ENCODE measurements around the gene CAVIN3. TPM values are rescaled to one million over a fixed set of nuclear protein-coding genes. Genes with fewer than 3 reads are reported as not detected.

The CAVIN3 gene, protein sequence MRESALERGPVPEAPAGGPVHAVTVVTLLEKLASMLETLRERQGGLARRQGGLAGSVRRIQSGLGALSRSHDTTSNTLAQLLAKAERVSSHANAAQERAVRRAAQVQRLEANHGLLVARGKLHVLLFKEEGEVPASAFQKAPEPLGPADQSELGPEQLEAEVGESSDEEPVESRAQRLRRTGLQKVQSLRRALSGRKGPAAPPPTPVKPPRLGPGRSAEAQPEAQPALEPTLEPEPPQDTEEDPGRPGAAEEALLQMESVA
- 145 TPM for total RNA-seq

DNA sequence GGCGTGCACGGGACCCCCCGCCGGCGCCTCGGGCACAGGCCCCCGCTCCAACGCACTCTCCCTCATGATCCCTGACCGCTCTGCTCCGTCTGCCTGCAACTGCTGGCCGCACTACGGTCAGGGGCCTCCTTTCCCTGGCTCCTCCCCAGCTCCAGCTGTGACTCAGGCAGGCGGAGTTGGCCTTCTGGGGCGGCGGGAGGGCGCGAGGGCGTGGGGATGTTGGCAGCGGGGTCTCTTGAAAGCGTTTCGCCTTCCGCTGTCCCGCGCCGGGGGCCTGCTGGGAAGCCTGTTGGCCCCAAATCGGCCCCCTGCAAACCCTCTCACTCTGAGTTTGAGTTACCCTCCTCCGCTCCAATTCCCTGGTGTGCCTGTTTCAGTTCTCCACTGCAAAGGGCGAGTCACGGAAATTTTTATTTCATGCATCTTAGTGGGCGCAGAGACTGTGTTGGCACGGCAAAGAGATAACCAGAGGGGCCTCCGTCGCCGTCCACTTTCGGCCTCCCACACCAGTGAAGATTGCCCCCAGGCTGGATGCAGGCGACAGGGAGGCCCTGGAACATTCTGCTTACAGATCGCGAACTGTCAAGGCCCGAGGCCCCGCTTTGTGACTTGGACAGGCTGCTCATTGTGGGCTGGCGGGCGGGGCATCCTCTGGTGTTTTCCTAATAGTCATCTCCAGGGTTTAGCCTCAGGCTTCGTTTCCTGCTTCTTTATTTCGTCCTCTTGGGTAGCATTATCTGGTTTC lies at the start of gene CAVIN3:
TSS of gene CAVIN3 (minus strand) at position 91 of the 745 bp plus-strand sequence. CDS start at position 66, 25 bp downstream.
- DNase-seq (ENCODE audit: low spot score) = peak; percentile 94
- peak; percentile 84 for ATAC-seq
- intact Hi-C loops (cut with DNase I) = no loop called here

DNA sequence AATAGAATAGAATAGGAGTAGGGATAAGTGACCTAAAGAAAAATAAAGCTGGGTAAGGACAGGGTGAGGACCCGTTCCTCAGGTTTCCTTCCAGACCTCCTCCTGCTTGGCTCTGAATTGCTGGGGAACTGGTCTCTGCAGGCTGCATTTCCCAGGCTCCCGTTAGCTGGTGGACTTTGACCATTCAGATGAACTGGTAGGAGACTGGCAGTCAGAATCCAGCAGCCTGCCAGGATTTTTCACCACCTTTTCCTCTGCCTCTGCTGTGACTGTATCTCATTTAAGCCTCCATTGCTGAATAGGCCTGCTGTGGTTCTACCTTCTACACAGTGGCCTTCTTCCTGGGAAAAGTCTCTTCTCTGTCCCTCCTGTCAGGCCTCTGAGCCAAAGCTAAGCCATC lies 45.4 kb upstream of the CAVIN3 start:
- intact Hi-C loops (cut with DNase I) = loop anchor here (10.0 kb wide), 1 partner anchor 111 kb away; the partner anchor contains the start of gene CCKBR
- DNase-seq (ENCODE audit: low spot score) (no peak), ATAC-seq (no peak)

DNA sequence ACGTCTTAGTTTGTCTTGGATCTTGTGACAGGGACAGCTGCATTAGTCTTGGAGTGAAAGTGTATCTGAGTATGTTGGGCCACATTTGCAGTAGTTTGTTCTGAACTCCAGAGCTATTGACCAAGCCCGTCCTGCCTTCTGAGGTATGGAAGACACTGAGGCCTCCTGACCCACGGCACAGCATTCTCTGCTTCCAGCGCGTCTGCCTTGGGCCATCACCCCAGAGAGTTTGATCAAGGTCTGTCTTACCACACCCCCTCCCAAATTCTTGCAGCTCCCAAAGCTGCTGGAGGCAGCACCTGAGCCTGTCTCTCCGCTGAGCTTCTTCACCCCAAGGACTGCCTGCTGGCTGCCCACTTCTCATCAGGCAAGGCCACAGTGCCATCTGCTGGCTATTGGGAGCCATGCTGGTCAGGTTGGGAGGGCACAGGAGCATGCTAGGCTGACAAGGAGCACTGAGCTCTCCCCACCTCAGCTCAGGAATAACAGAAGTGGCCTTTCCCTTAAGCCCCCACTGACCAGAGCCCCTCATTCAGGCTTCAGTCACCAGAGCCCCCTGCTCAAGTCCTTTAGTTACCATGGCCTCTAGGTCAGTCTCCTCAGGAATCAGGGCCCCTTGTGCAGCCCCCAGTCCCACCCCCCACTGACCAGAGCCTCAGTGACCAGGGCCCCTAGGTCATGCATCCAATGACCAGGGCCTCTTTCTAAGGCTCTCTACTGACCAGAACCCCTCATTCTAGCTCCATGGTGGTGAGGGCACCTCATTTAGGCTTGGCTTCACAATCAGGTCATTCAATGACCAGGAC lies 42.8 kb upstream of the CAVIN3 start:
- peak; percentile 97 for ATAC-seq
- intact Hi-C loops (cut with DNase I) = loop anchor here (5.0 to 10.0 kb wide), 2 partner anchors 108 to 1016 kb away; partner anchors contain the start of gene CCKBR
- DNase-seq (ENCODE audit: low spot score) = peak; percentile 88

- ATAC-seq = peak; percentile 11
- no peak for DNase-seq (ENCODE audit: low spot score)
- intact Hi-C loops (cut with DNase I) = loop anchor here (5.0 to 10.0 kb wide), 2 partner anchors 108 to 1015 kb away; partner anchors contain the start of gene CCKBR
Measured at GRCh38 chr11:6362185-6362872, 42.0 kb upstream of the CAVIN3 start.

GRCh38 chr11:6360183-6360582 lies 39.9 kb upstream of the CAVIN3 start:
- DNase-seq (ENCODE audit: low spot score) (no peak), ATAC-seq (no peak)
- intact Hi-C loops (cut with DNase I) = loop anchor here (5.0 to 10.0 kb wide), 2 partner anchors 105 to 1013 kb away; partner anchors contain the start of gene CCKBR

- ATAC-seq = peak; percentile 62
- peak; percentile 67 for DNase-seq (ENCODE audit: low spot score)
- intact Hi-C loops (cut with DNase I) = no loop called here
Measured at GRCh38 chr11:6357222-6357621, 36.9 kb upstream of the CAVIN3 start.

DNA sequence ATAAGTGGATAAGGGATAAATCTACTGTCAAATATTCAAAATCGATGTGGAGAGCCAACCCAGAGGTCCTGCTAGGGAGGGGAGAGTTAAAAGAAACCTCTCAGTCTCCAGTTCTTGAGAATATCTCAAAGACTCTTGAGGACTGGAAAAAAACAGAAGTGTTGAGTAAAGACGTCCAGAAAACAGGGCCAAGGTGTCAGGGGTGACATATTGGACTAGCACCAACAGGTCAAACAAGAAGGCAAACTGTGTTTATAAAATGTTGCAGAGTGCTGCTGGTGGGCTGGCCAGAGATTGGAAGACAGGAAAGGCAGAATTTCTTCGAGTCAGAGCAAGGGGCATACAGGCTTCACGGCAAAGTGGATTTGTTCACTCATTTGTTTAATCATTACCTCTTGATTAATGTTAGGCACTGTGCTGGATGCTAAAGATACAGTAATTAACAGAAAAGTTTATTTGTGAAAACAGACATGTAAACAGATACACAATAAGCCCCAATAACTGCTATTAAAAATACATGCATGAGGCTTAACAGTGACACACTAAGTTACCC lies 36.3 kb upstream of the CAVIN3 start:
- intact Hi-C loops (cut with DNase I) = no loop called here
- no peak for ATAC-seq
- no peak for DNase-seq (ENCODE audit: low spot score)

DNA sequence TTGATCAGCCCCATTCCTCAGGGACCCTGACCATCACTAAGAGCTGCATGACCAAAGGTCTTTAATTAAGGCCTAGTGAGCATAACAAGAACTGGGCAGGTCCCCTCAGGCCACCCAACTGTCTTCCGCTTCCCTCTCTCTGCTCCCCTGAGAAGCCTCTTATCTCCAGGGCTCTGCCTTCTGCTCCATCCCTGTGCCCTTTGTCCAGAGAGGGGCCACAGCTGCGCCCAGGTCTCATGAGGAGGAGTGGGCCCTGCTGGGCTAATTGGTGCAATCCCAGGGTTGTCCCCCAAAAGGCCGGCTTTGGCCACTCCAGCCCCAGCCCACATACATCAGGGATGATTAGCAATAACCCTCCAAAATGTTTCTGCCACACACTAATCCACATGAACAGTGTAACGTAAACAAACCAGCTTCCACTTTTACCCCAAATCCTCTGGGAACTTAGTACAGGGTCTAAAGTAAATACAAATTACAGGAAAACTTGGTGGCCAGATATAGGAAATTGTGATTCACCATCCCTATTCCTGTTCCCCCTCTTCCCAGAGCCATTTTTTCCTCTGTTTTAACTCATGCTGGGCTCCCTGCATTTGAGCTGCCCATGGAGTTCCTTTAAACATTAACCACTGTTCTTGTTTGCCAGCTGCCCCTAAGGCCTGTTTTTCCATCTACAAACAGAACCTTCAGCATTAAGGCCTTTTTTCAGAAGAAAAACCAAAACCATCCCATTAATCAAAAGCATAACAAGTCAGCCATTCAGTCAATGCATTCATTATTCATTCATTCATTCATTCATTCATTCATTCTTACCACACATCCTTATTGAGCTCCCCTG lies 34.6 kb upstream of the CAVIN3 start:
- ATAC-seq (no peak), DNase-seq (ENCODE audit: low spot score) (no peak)
- intact Hi-C loops (cut with DNase I) = loop anchor here (5.0 kb wide), 1 partner anchor 38 kb away; no protein-coding TSS in a partner anchor

DNA sequence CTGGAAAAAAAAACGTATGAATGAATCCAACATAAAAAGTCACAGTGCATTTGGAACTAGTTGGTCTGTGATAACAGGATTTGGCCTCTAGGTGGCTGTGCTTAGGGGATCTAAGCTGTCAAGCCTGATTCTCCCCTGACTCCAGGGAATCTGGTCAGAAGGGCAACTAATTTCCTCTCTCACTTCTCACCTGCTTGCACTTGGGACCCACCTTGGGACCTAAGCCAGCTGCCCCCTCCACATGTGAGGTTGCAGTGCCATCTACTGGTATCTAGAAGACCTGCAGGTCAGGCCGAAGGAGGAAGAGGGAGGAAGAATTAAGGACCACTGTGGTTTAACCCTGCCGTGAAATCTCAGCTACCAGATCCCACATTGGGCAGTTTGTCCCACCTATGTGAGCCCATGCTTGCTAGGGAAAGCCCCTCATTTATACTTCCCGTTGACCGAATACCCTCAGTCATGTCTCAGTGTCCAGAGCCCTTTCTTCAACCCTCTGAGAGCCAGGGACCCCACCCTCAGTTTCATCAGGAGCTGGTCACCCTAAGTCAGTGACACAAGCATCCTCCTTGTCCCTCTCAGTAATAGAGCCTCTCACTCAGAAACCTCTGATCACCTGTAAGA lies 33.2 kb upstream of the CAVIN3 start:
- ATAC-seq (peak; percentile 77), DNase-seq (ENCODE audit: low spot score) (peak; percentile 70)
- intact Hi-C loops (cut with DNase I) = loop anchor here (5.0 kb wide), 1 partner anchor 36 kb away; no protein-coding TSS in a partner anchor

- DNase-seq (ENCODE audit: low spot score) (no peak), ATAC-seq (no peak)
- intact Hi-C loops (cut with DNase I) = loop anchor here (5.0 kb wide), 1 partner anchor 35 kb away; no protein-coding TSS in a partner anchor
Measured at GRCh38 chr11:6351782-6352382, 31.6 kb upstream of the CAVIN3 start.

GRCh38 chr11:6350486-6350885 lies 30.2 kb upstream of the CAVIN3 start:
- ATAC-seq (no peak), DNase-seq (ENCODE audit: low spot score) (no peak)
- intact Hi-C loops (cut with DNase I) = loop anchor here (5.0 kb wide), 1 partner anchor 33 kb away; no protein-coding TSS in a partner anchor

DNA sequence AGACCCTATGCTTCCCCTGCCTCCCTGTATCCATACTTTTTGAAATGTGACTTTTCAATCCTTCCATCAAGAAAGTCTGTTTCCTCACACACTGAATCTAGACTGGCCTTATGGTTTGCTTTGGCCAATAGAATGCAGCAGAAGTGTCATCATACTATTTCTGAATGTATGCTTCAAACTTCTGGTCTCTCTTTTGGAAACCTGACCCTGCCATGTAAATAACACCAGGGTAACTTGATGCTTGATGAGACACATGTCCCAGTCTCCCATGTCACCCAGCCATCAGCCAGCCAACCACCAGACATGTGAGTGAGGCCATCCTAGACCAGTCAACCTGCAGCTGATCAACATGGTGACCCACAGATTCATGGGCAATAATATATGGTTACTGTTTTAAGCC lies 29.7 kb upstream of the CAVIN3 start:
- intact Hi-C loops (cut with DNase I) = loop anchor here (5.0 kb wide), 1 partner anchor 33 kb away; no protein-coding TSS in a partner anchor
- DNase-seq (ENCODE audit: low spot score) (no peak), ATAC-seq (no peak)

DNA sequence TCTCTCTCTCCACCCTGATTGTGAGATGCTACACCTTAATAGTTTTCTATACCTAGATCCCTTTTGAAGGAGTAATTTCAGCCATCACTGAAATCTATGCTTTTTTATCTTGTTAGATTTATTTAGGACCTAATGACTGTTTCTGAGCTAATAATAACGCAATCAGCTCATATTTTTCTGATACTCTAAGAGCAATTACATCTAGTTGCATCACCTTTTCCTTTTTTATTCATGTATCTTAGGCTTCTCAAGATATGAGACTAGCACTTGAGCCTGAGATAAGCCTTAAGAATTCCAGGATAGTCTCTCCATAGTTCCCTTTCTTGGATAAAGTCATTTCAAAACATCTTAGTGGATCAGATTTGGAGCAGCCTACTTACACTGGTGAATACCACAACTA lies 25.1 kb upstream of the CAVIN3 start:
- intact Hi-C loops (cut with DNase I) = loop anchor here (5.0 kb wide), 1 partner anchor 1278 kb away; the partner anchor contains the start of gene OR52E1
- no peak for ATAC-seq

GRCh38 chr11:6336293-6336692 lies 16.0 kb upstream of the CAVIN3 start:
- intact Hi-C loops (cut with DNase I) = no loop called here
- DNase-seq (ENCODE audit: low spot score) (no peak), ATAC-seq (no peak)

More for the DNA sequence above, 25.1 kb upstream of the CAVIN3 start:
- no peak for DNase-seq (ENCODE audit: low spot score)

- DNase-seq (ENCODE audit: low spot score) = no peak
- ATAC-seq = no peak
- intact Hi-C loops (cut with DNase I) = no loop called here
Measured at GRCh38 chr11:6334806-6335205, 14.5 kb upstream of the CAVIN3 start.

GRCh38 chr11:6333095-6333494 lies 12.8 kb upstream of the CAVIN3 start:
- intact Hi-C loops (cut with DNase I) = no loop called here
- ATAC-seq = no peak
- no peak for DNase-seq (ENCODE audit: low spot score)

Measured in sciatic nerve (tissue), 2 donors.